Measurements from ENCODE around the gene PPFIBP2.

DNA sequence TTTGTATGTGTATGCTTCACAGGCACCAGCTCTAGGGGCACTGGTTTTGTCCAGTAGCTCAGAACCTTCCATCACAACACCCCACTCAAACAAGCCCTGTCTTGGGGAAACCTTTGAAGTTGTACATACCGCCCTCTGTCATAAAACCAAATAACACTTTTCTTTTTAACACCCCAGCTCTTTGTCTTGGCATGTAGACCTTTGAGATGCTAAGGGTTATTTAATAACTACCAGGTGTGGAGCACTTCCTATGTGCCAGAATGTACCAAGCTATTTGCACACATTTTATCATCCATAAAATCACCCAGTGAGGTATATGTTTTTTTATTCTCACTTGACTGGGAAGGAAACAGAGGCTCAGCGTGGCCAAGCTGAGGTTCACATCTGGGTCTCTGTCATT, 108.9 kb downstream of the PPFIBP2 start:
- TF ChIP-seq, protein P1, sequence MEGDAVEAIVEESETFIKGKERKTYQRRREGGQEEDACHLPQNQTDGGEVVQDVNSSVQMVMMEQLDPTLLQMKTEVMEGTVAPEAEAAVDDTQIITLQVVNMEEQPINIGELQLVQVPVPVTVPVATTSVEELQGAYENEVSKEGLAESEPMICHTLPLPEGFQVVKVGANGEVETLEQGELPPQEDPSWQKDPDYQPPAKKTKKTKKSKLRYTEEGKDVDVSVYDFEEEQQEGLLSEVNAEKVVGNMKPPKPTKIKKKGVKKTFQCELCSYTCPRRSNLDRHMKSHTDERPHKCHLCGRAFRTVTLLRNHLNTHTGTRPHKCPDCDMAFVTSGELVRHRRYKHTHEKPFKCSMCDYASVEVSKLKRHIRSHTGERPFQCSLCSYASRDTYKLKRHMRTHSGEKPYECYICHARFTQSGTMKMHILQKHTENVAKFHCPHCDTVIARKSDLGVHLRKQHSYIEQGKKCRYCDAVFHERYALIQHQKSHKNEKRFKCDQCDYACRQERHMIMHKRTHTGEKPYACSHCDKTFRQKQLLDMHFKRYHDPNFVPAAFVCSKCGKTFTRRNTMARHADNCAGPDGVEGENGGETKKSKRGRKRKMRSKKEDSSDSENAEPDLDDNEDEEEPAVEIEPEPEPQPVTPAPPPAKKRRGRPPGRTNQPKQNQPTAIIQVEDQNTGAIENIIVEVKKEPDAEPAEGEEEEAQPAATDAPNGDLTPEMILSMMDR (IDR thresholded peaks at IDR 0.05) = no peak
- TF ChIP-seq EZH2phosphoT487 (IDR thresholded peaks at IDR 0.05) = no peak

All from neural progenitor cell (in vitro differentiated cells).